Neuronal stem cell (in vitro differentiated cells): Measurements from ENCODE around the gene PPP2R5B.

Experiments
- DNase-seq: peaks from one replicate; pipeline ENCODE4 v3.0.0-alpha.2; 2013; ENCODE audit warnings: low spot score
- H2AFZ ChIP-seq: one replicate; pipeline ENCODE4 v1.6.1; 2013; ENCODE audit warnings: mild to moderate bottlenecking, low read length, inconsistent platforms
- H2AK5ac ChIP-seq: 2 replicates; pipeline ENCODE4 v1.6.1; 2013; ENCODE audit warnings: low read depth, mild to moderate bottlenecking, inconsistent platforms, low read length, moderate library complexity, mixed read lengths
- H2BK120ac ChIP-seq: 2 replicates; pipeline ENCODE4 v1.6.1; 2013; ENCODE audit warnings: low read depth, mild to moderate bottlenecking, inconsistent platforms, low read length, moderate library complexity, mixed read lengths
- H2BK12ac ChIP-seq: one replicate; pipeline ENCODE4 v1.6.1; 2013; ENCODE audit warnings: low read length, inconsistent platforms
- H2BK15ac ChIP-seq: 2 replicates; pipeline ENCODE4 v1.6.1; 2013; ENCODE audit warnings: mild to moderate bottlenecking, low read length, inconsistent platforms, mixed read lengths
- H2BK5ac ChIP-seq: one replicate; pipeline ENCODE4 v1.6.1; 2013; ENCODE audit warnings: inconsistent platforms, mild to moderate bottlenecking, low read length, moderate library complexity
- H3K14ac ChIP-seq: one replicate; pipeline ENCODE4 v1.6.1; 2013; ENCODE audit warnings: low read length, inconsistent platforms
- H3K18ac ChIP-seq: 2 replicates; pipeline ENCODE4 v1.6.1; 2013; ENCODE audit warnings: low read length, inconsistent platforms
- H3K23ac ChIP-seq: 2 replicates; pipeline ENCODE4 v1.6.1; 2013; ENCODE audit warnings: low read depth, mild to moderate bottlenecking, mixed read lengths, low read length, inconsistent platforms; ENCODE audit not compliant: poor library complexity
- H3K27ac ChIP-seq: replicated peaks from 3 replicates; pipeline ENCODE4 v1.5.1; 2013; ENCODE audit warnings: low read length, inconsistent platforms
- H3K27me3 ChIP-seq, 3 experiments: 2 replicates each; pipeline ENCODE4 v1.6.1; 2013; ENCODE audit warnings: low read length in 3 of 3, mild to moderate bottlenecking in 2 of 3, inconsistent platforms in 1 of 3, low read depth in 1 of 3, mixed read lengths in 1 of 3, moderate library complexity in 1 of 3; ENCODE audit not compliant: control insufficient read depth in 3 of 3, insufficient read depth in 3 of 3
- H3K36me3 ChIP-seq, 2 donors: replicated peaks in 1 of 2; 2 replicates each; pipeline ENCODE4 v1.6.1; 2013; ENCODE audit warnings: low read length in 2 of 2; ENCODE audit not compliant: control insufficient read depth in 2 of 2, insufficient read depth in 2 of 2
- H3K4ac ChIP-seq: 2 replicates; pipeline ENCODE4 v1.6.1; 2013; ENCODE audit warnings: inconsistent platforms, mild to moderate bottlenecking, low read length, moderate library complexity
- H3K4me1 ChIP-seq, 2 donors: 1 replicate in 1 of 2; 2 replicates in 1 of 2; pipeline ENCODE4 v1.6.1; 2013; ENCODE audit warnings: low read length in 2 of 2, low read depth in 1 of 2; ENCODE audit not compliant: control insufficient read depth in 2 of 2, insufficient read depth in 1 of 2
- H3K4me2 ChIP-seq: one replicate; pipeline ENCODE4 v1.6.1; 2013; ENCODE audit warnings: mild to moderate bottlenecking, low read length, inconsistent platforms; ENCODE audit not compliant: insufficient read depth, poor library complexity, severe bottlenecking
- H3K4me3 ChIP-seq, 2 donors: 2 replicates each; pipeline ENCODE4 v1.5.1; 2013; ENCODE audit warnings: low read length in 2 of 2, mild to moderate bottlenecking in 2 of 2, inconsistent platforms in 1 of 2, moderate library complexity in 1 of 2
- H3K79me1 ChIP-seq: one replicate; pipeline ENCODE4 v1.6.1; 2013; ENCODE audit warnings: low read depth, mild to moderate bottlenecking, inconsistent platforms, low read length, moderate library complexity
- H3K9ac ChIP-seq: one replicate; pipeline ENCODE4 v1.6.1; 2013; ENCODE audit warnings: mild to moderate bottlenecking, low read depth, low read length, inconsistent platforms; ENCODE audit not compliant: poor library complexity
- H3K9me3 ChIP-seq, 2 donors: replicated peaks in 1 of 2; 2 replicates each; pipeline versions ENCODE3 to v1.6.1; 2013; ENCODE audit warnings: low read length in 2 of 2, mild to moderate bottlenecking in 2 of 2, inconsistent platforms in 1 of 2, low read depth in 1 of 2, mixed read lengths in 1 of 2, moderate library complexity in 1 of 2; ENCODE audit not compliant: control insufficient read depth in 2 of 2, insufficient read depth in 1 of 2
- H4K8ac ChIP-seq: one replicate; pipeline ENCODE4 v1.6.1; 2013; ENCODE audit warnings: low read depth, mild to moderate bottlenecking, inconsistent platforms, low read length, moderate library complexity
- H4K91ac ChIP-seq: one replicate; pipeline ENCODE4 v1.6.1; 2013; ENCODE audit warnings: low read length, low read depth, mild to moderate bottlenecking, inconsistent platforms; ENCODE audit not compliant: poor library complexity
- WGBS, 2 donors: extraction: QIAGEN DNeasy Blood & Tissue Kit; methylation state at CpG; one replicate each; pipeline ENCODE4 v1.1.7; 2013; ENCODE audit warnings: missing lambda C conversion rate in 2 of 2, mixed read lengths in 1 of 2; ENCODE audit not compliant: insufficient read length in 2 of 2, insufficient replicate concordance in 1 of 2; ENCODE audit errors: extremely low coverage in 2 of 2; 5-methylcytosine and 5-hydroxymethylcytosine counted together

The PPP2R5B gene

DNA sequence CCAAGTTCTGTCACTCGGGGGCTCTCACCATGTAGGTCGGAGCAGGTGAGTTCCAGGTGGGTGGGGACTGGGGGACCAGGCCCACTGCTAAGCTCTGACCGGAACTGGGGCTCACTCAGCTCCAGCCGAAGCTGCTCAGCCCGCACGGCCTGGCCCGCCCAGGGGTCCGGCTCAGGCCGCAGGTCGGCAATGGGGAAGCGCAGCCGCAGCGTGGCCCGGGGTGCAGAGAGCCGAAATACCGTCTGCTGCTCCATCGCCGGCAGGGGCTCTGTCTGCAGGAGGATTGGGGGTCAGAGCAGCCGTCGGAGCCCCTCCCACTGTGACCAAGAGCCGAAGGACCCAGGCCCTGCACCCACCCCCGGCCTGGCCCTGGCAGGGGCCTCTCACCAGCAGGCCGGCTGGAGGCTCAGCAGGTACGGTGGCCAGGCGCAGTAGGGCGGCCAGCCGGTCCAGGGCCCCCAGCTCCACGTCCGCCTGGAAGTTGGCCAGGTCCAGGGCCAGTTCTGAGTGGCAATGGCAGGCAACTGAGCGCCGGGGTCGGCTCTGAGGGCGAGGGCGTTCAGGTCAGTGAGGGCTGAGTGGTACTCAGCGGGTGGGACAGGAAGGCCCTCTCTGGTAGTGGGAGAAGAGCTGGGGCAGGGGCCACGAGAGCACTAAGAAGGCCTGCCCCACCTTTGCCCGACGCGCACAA is 14.7 kb upstream of the PPP2R5B start:
- H2BK15ac ChIP-seq: no peak overlapping the region
- no CpG with 5 or more reads among the region's 39 CpGs for WGBS, 2 donors
- no peaks in the 10 kb centered on the region for H3K9me3 ChIP-seq
- H3K18ac ChIP-seq: no peak overlapping the region
- H2BK5ac ChIP-seq: no peak overlapping the region
- H3K4me3 ChIP-seq: no peak overlapping the region
- no peaks in the 10 kb centered on the region for H3K27me3 ChIP-seq
- no peak overlapping the region for H2AK5ac ChIP-seq
- H3K36me3 ChIP-seq: peaks cover 45 to 74% of the 10 kb centered on the region in 2 donors
- no peak overlapping the region for H2AFZ ChIP-seq
- peak overlapping the region; percentile 44 for H3K9ac ChIP-seq
- H3K79me1 ChIP-seq: peaks cover 4% of the 10 kb centered on the region
- H3K14ac ChIP-seq: no peak overlapping the region
- H4K91ac ChIP-seq: no peak overlapping the region
- no peak for DNase-seq
- H2BK120ac ChIP-seq: peak overlapping the region; percentile 54
- no peak overlapping the region for H4K8ac ChIP-seq
- no peak overlapping the region for H3K4ac ChIP-seq
- H3K27ac ChIP-seq: no peak overlapping the region
- H3K4me1 ChIP-seq: no peaks in the 10 kb centered on the region
- H2BK12ac ChIP-seq: no peak overlapping the region
- H3K4me2 ChIP-seq: no peak overlapping the region
- H3K23ac ChIP-seq: no peak overlapping the region

DNA sequence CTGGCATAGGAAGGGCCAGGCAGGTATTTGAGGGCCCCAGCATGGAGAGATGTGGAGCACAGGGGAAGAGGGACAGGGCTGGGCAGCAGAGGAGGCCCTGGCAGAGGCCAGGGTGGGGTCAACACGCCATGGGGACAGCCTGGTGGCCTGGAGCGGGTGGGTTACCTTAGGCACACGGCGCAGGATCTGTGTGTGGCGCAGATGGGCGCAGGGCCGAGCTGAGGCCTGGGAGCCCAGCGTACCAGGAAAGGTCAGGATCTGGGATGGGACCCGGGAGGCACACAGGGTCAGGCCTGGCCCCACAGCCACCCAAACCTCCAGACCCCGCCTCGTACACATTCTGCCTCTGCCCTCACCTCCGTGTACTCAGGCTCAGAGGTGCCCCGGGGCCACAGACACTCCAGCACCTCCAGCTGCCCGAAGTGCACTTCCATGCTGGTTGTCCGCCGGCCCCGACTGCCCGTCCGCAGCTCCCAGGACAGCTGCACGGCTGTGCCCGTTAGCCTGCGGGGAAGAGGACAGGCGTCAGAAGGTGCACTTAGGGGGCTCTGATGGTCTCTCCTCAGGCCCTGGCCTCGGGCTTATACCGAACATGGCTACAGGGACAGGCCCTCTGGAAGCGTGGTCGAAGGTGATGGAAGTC is 13.9 kb upstream of the PPP2R5B start:
- no peak overlapping the region for H3K4me2 ChIP-seq
- H4K91ac ChIP-seq: no peak overlapping the region
- no CpG with 5 or more reads among the region's 27 CpGs for WGBS, 2 donors
- H3K27me3 ChIP-seq: no peaks in the 10 kb centered on the region
- H2BK5ac ChIP-seq: no peak overlapping the region
- no peak for DNase-seq
- H2BK120ac ChIP-seq: no peak overlapping the region
- peak overlapping the region; percentile 77 for H3K9ac ChIP-seq
- H4K8ac ChIP-seq: peak overlapping the region; percentile 9
- no peak overlapping the region for H3K27ac ChIP-seq
- H2BK15ac ChIP-seq: no peak overlapping the region
- no peaks in the 10 kb centered on the region for H3K4me1 ChIP-seq
- H3K36me3 ChIP-seq: peaks cover 42 to 68% of the 10 kb centered on the region in 2 donors
- H3K14ac ChIP-seq: no peak overlapping the region
- H3K9me3 ChIP-seq: no peaks in the 10 kb centered on the region
- no peak overlapping the region for H3K4me3 ChIP-seq
- H3K23ac ChIP-seq: no peak overlapping the region
- no peak overlapping the region for H2AFZ ChIP-seq
- H3K4ac ChIP-seq: no peak overlapping the region
- H2AK5ac ChIP-seq: no peak overlapping the region
- H3K18ac ChIP-seq: no peak overlapping the region
- peaks cover 2% of the 10 kb centered on the region for H3K79me1 ChIP-seq
- no peak overlapping the region for H2BK12ac ChIP-seq

GRCh38 chr11:64911142-64911541 is 13.3 kb upstream of the PPP2R5B start:
- no peak overlapping the region for H3K14ac ChIP-seq
- peaks cover 3 to 5% of the 10 kb centered on the region in 2 donors for H3K4me1 ChIP-seq
- no peak overlapping the region for H4K8ac ChIP-seq
- no CpG with 5 or more reads among the region's 7 CpGs for WGBS, 2 donors
- H3K27ac ChIP-seq: no peak overlapping the region
- no peak overlapping the region for H2AFZ ChIP-seq
- no peak for DNase-seq
- no peak overlapping the region for H3K4ac ChIP-seq
- H3K36me3 ChIP-seq: peaks cover 37 to 62% of the 10 kb centered on the region in 2 donors
- no peak overlapping the region for H4K91ac ChIP-seq
- H3K9me3 ChIP-seq: no peaks in the 10 kb centered on the region
- H3K79me1 ChIP-seq: peaks cover 2% of the 10 kb centered on the region
- H2BK120ac ChIP-seq: no peak overlapping the region
- no peak overlapping the region for H2BK5ac ChIP-seq
- H3K4me3 ChIP-seq: no peak overlapping the region
- H2AK5ac ChIP-seq: no peak overlapping the region
- no peak overlapping the region for H3K9ac ChIP-seq
- H2BK15ac ChIP-seq: no peak overlapping the region
- H3K18ac ChIP-seq: no peak overlapping the region
- H3K23ac ChIP-seq: no peak overlapping the region
- no peaks in the 10 kb centered on the region for H3K27me3 ChIP-seq
- H2BK12ac ChIP-seq: no peak overlapping the region
- no peak overlapping the region for H3K4me2 ChIP-seq

GRCh38 chr11:64911689-64912088 is 12.8 kb upstream of the PPP2R5B start:
- Histone ChIP-seq H3K14ac (no peak overlapping the region), H3K9me3 (no peaks in the 10 kb centered on the region), H3K23ac (peak overlapping the region; percentile 57), H2AFZ (no peak overlapping the region), H3K79me1 (peaks cover under 1% of the 10 kb centered on the region), H3K4me3 (no peak overlapping the region), H2BK15ac (no peak overlapping the region), H3K9ac (no peak overlapping the region), H4K91ac (no peak overlapping the region), H3K27ac (no peak overlapping the region), H2AK5ac (no peak overlapping the region), H3K18ac (no peak overlapping the region), H2BK5ac (no peak overlapping the region), H4K8ac (no peak overlapping the region), H3K27me3 (no peaks in the 10 kb centered on the region), H2BK12ac (no peak overlapping the region), H3K4ac (no peak overlapping the region), H3K36me3 (peaks cover 34 to 56% of the 10 kb centered on the region in 2 donors), H2BK120ac (no peak overlapping the region), H3K4me2 (no peak overlapping the region), H3K4me1 (peaks cover 6% of the 10 kb centered on the region in 2 donors)
- no CpG with 5 or more reads among the region's 9 CpGs for WGBS, 2 donors
- no peak for DNase-seq
